Activated naive CD8-positive, alpha-beta T cell treated with anti-CD3 and anti-CD28 coated beads, Interleukin-2, amount 10 ng/mL, durations not matched to agents 7 days and 5 days (primary cell): ENCODE measurements around the gene RNU6-1. TPM values are rescaled to one million over a fixed set of nuclear protein-coding genes. Genes with fewer than 3 reads are reported as not detected.

ENCODE experiments used
- ATAC-seq: fragments of 150-1000 bp; cut with Tn5 transposase; one replicate; pipeline ENCODE4 v1.10.0; 2021; ENCODE audit warnings: low read depth, moderate library complexity
- POLR2A ChIA-PET: fragments of 350-600 bp; sonication (Branson Sonifier 250); formaldehyde crosslinking; loops from one replicate; lab custom pipeline; 2021; ENCODE audit warnings: antibody characterized with exemption; lab: Charles Lee
- DNase-seq: peaks from one replicate; pipeline ENCODE4 v3.0.0; 2021
- H3K27ac Mint-ChIP-seq: one replicate; pipeline ENCODE4 v1.8.0; 2022; ENCODE audit warnings: mild to moderate bottlenecking, mixed read lengths
- H3K27me3 Mint-ChIP-seq: one replicate; pipeline ENCODE4 v1.8.0; 2022; ENCODE audit warnings: mild to moderate bottlenecking, moderate library complexity, mixed read lengths
- H3K36me3 Mint-ChIP-seq: one replicate; pipeline ENCODE4 v1.8.0; 2021; ENCODE audit warnings: mild to moderate bottlenecking, mixed read lengths
- H3K4me1 Mint-ChIP-seq: one replicate; pipeline ENCODE4 v1.8.0; 2021; ENCODE audit warnings: mixed read lengths
- H3K4me3 Mint-ChIP-seq: one replicate; pipeline ENCODE4 v1.8.0; 2022; ENCODE audit warnings: mild to moderate bottlenecking, moderate library complexity, mixed read lengths
- H3K9me3 Mint-ChIP-seq: one replicate; pipeline ENCODE4 v1.8.0; 2021; ENCODE audit warnings: mixed read lengths
- total RNA-seq, 2 experiments: library from RNA; stranded (reverse); gene quantifications; one replicate each; pipeline ENCODE4 v1.2.3, GENCODE V29; 2021

RNU6-1 gene
- total RNA-seq, 2 experiments from 2014 or later, result not detected

GRCh38 chr15:67835297-67836133, 4.3 kb downstream of the RNU6-1 start:
- Mint-ChIP-seq H3K9me3 (no peaks in the 10 kb centered on the region), H3K36me3 (peaks cover 3% of the 10 kb centered on the region), H3K4me3 (peak overlapping the region; percentile 78), H3K27me3 (peaks cover 70% of the 10 kb centered on the region), H3K4me1 (peaks cover 34% of the 10 kb centered on the region), H3K27ac (no peak overlapping the region)
- POLR2A ChIA-PET, result no interaction called here
- DNase-seq (peak; percentile 60), ATAC-seq (no peak)

- H3K36me3 Mint-ChIP-seq, result no peaks in the 10 kb centered on the region
- peaks cover 76% of the 10 kb centered on the region for H3K27me3 Mint-ChIP-seq
- H3K4me1 Mint-ChIP-seq, result peaks cover 34% of the 10 kb centered on the region
- no peak overlapping the region for H3K27ac Mint-ChIP-seq
- POLR2A ChIA-PET, result no interaction called here
- H3K9me3 Mint-ChIP-seq, result no peaks in the 10 kb centered on the region
- DNase-seq (peak; percentile 54), ATAC-seq (no peak)
- peak overlapping the region; percentile 78 for H3K4me3 Mint-ChIP-seq
Measured at GRCh38 chr15:67834581-67835296, 5.1 kb downstream of the RNU6-1 start.

- Mint-ChIP-seq H3K4me3 (peak overlapping the region; percentile 78), H3K36me3 (no peaks in the 10 kb centered on the region), H3K27ac (no peak overlapping the region), H3K4me1 (peaks cover 37% of the 10 kb centered on the region), H3K27me3 (peaks cover 83% of the 10 kb centered on the region), H3K9me3 (no peaks in the 10 kb centered on the region)
- ATAC-seq, result peak; percentile 54
- POLR2A ChIA-PET, result no interaction called here
- peak; percentile 73 for DNase-seq
Measured at GRCh38 chr15:67833710-67834511, 5.9 kb downstream of the RNU6-1 start.

- H3K9me3 Mint-ChIP-seq, result no peaks in the 10 kb centered on the region
- peak overlapping the region; percentile 78 for H3K4me3 Mint-ChIP-seq
- peaks cover 34% of the 10 kb centered on the region for H3K4me1 Mint-ChIP-seq
- H3K36me3 Mint-ChIP-seq, result no peaks in the 10 kb centered on the region
- peaks cover 87% of the 10 kb centered on the region for H3K27me3 Mint-ChIP-seq
- ATAC-seq (no peak), DNase-seq (no peak)
- POLR2A ChIA-PET, result no interaction called here
- H3K27ac Mint-ChIP-seq, result no peak overlapping the region
Measured at GRCh38 chr15:67832897-67833709, 6.7 kb downstream of the RNU6-1 start.

GRCh38 chr15:67832031-67832551, 7.8 kb downstream of the RNU6-1 start:
- Mint-ChIP-seq H3K9me3 (no peaks in the 10 kb centered on the region), H3K4me3 (no peak overlapping the region), H3K36me3 (no peaks in the 10 kb centered on the region), H3K27me3 (peaks cover 82% of the 10 kb centered on the region), H3K4me1 (peaks cover 31% of the 10 kb centered on the region), H3K27ac (no peak overlapping the region)
- no peak for DNase-seq
- POLR2A ChIA-PET, result no interaction called here
- no peak for ATAC-seq

GRCh38 chr15:67831363-67831762, 8.5 kb downstream of the RNU6-1 start:
- ATAC-seq (no peak), DNase-seq (no peak)
- Mint-ChIP-seq H3K27ac (no peak overlapping the region), H3K4me1 (peaks cover 30% of the 10 kb centered on the region), H3K27me3 (peaks cover 80% of the 10 kb centered on the region), H3K4me3 (no peak overlapping the region), H3K9me3 (no peaks in the 10 kb centered on the region), H3K36me3 (no peaks in the 10 kb centered on the region)
- POLR2A ChIA-PET, result no interaction called here

- POLR2A ChIA-PET, result no interaction called here
- Mint-ChIP-seq H3K9me3 (no peaks in the 10 kb centered on the region), H3K4me1 (peaks cover 29% of the 10 kb centered on the region), H3K27me3 (peaks cover 79% of the 10 kb centered on the region), H3K27ac (peak overlapping the region; percentile 58), H3K36me3 (peaks cover 1% of the 10 kb centered on the region), H3K4me3 (peak overlapping the region; percentile 19)
- DNase-seq, result no peak
- ATAC-seq, result no peak
Measured at GRCh38 chr15:67829647-67830504, 10.0 kb downstream of the RNU6-1 start.

- ATAC-seq (no peak), DNase-seq (no peak)
- peaks cover 80% of the 10 kb centered on the region for H3K27me3 Mint-ChIP-seq
- H3K27ac Mint-ChIP-seq, result peak overlapping the region; percentile 58
- peak overlapping the region; percentile 37 for H3K4me3 Mint-ChIP-seq
- H3K4me1 Mint-ChIP-seq, result peaks cover 29% of the 10 kb centered on the region
- POLR2A ChIA-PET, result no interaction called here
- peaks cover 1% of the 10 kb centered on the region for H3K36me3 Mint-ChIP-seq
- H3K9me3 Mint-ChIP-seq, result no peaks in the 10 kb centered on the region
Measured at GRCh38 chr15:67828969-67829646, 10.7 kb downstream of the RNU6-1 start.

- peak; percentile 43 for DNase-seq
- Mint-ChIP-seq H3K4me3 (peak overlapping the region; percentile 48), H3K9me3 (no peaks in the 10 kb centered on the region), H3K27ac (peak overlapping the region; percentile 56), H3K36me3 (peaks cover 1% of the 10 kb centered on the region), H3K27me3 (peaks cover 80% of the 10 kb centered on the region), H3K4me1 (peaks cover 29% of the 10 kb centered on the region)
- POLR2A ChIA-PET, result no interaction called here
- no peak for ATAC-seq
Measured at GRCh38 chr15:67828278-67828968, 11.4 kb downstream of the RNU6-1 start.

GRCh38 chr15:67827562-67828277, 12.1 kb downstream of the RNU6-1 start:
- Mint-ChIP-seq H3K4me3 (no peak overlapping the region), H3K27me3 (peaks cover 75% of the 10 kb centered on the region), H3K36me3 (peaks cover 1% of the 10 kb centered on the region), H3K9me3 (no peaks in the 10 kb centered on the region), H3K4me1 (peaks cover 23% of the 10 kb centered on the region), H3K27ac (no peak overlapping the region)
- DNase-seq (peak; percentile 41), ATAC-seq (no peak)
- POLR2A ChIA-PET, result no interaction called here
